ENCODE data around the gene DUOX1. TPM values are rescaled to one million over a fixed set of nuclear protein-coding genes. Genes with fewer than 3 reads are reported as not detected.

DUOX1 gene
- total and polyA plus RNA-seq, 2 of the 13 experiments (the other 11 are each of a cell fraction or from before 2014, with no cell fraction given): 0.03 TPM; not detected in 1

DNA sequence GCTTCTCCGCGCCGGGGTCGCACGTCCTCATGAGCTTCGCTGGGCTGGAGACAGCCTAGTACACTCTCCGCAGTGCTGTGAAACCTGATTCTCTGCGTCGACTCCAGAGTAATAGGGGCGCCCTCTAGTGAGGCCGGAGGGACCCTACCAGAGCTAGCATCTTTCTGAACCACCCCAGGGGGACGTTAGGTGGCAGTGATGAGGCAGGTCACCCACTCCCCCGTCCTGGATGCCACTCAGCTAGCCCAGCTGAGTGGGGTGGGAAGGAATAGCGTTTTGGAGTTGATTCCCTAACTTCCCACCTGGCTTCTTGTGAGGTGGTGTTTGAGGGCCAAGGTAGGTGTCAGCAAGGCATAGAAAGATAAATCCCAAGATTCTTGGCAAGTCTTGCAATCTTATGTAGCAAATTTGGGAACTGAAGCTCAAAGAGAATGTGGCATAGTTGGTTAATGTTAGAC, 11.6 kb upstream of the DUOX1 start (continued):
- TF ChIP-seq, protein P1, sequence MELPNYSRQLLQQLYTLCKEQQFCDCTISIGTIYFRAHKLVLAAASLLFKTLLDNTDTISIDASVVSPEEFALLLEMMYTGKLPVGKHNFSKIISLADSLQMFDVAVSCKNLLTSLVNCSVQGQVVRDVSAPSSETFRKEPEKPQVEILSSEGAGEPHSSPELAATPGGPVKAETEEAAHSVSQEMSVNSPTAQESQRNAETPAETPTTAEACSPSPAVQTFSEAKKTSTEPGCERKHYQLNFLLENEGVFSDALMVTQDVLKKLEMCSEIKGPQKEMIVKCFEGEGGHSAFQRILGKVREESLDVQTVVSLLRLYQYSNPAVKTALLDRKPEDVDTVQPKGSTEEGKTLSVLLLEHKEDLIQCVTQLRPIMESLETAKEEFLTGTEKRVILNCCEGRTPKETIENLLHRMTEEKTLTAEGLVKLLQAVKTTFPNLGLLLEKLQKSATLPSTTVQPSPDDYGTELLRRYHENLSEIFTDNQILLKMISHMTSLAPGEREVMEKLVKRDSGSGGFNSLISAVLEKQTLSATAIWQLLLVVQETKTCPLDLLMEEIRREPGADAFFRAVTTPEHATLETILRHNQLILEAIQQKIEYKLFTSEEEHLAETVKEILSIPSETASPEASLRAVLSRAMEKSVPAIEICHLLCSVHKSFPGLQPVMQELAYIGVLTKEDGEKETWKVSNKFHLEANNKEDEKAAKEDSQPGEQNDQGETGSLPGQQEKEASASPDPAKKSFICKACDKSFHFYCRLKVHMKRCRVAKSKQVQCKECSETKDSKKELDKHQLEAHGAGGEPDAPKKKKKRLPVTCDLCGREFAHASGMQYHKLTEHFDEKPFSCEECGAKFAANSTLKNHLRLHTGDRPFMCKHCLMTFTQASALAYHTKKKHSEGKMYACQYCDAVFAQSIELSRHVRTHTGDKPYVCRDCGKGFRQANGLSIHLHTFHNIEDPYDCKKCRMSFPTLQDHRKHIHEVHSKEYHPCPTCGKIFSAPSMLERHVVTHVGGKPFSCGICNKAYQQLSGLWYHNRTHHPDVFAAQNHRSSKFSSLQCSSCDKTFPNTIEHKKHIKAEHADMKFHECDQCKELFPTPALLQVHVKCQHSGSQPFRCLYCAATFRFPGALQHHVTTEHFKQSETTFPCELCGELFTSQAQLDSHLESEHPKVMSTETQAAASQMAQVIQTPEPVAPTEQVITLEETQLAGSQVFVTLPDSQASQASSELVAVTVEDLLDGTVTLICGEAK (IDR thresholded peaks at IDR 0.05): no peak
- TF ChIP-seq, protein P1 (CRISPR knock-in tag; IDR thresholded peaks at IDR 0.05): no peak; the same call in 1 of the 2 replicates
- TF ChIP-seq TRIM24 (CRISPR knock-in tag; IDR thresholded peaks at IDR 0.05) (no peak), ZNF138 (CRISPR knock-in tag; IDR thresholded peaks at IDR 0.05; ENCODE audit: low read depth) (no peak), ZSCAN31 (CRISPR knock-in tag; IDR thresholded peaks at IDR 0.05; ENCODE audit: low read depth) (no peak), DMAP1 (CRISPR knock-in tag; IDR thresholded peaks at IDR 0.05) (no peak), FOSL2 (CRISPR knock-in tag; IDR thresholded peaks at IDR 0.05) (peak; percentile 60), ZNF7 (CRISPR knock-in tag; IDR thresholded peaks at IDR 0.05) (no peak), LCORL (IDR thresholded peaks at IDR 0.05) (no peak), LCORL (CRISPR knock-in tag; IDR thresholded peaks at IDR 0.05) (no peak), HMGA1 (CRISPR knock-in tag; conservative IDR thresholded peaks at IDR 0.05) (no peak), SETDB1 (CRISPR knock-in tag; IDR thresholded peaks at IDR 0.05; ENCODE audit: borderline replicate concordance) (no peak), ZNF441 (CRISPR knock-in tag; IDR thresholded peaks at IDR 0.05; ENCODE audit: borderline replicate concordance) (peak; percentile 53; the same call in 1 of the 2 replicates), ZNF605 (CRISPR knock-in tag; IDR thresholded peaks at IDR 0.05) (0 out of 2 replicates have a peak, but pooled peaks have one; percentile 74), ARNT (IDR thresholded peaks at IDR 0.05) (no peak), DNMT1 (CRISPR knock-in tag; IDR thresholded peaks at IDR 0.05) (no peak), RXRB (CRISPR knock-in tag; IDR thresholded peaks at IDR 0.05; ENCODE audit: borderline replicate concordance) (peak; percentile 47; the same call in 1 of the 2 replicates)
- TF ChIP-seq, protein P2, sequence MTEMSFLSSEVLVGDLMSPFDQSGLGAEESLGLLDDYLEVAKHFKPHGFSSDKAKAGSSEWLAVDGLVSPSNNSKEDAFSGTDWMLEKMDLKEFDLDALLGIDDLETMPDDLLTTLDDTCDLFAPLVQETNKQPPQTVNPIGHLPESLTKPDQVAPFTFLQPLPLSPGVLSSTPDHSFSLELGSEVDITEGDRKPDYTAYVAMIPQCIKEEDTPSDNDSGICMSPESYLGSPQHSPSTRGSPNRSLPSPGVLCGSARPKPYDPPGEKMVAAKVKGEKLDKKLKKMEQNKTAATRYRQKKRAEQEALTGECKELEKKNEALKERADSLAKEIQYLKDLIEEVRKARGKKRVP (CRISPR knock-in tag; IDR thresholded peaks at IDR 0.05): no peak
- TF ChIP-seq, protein P3, sequence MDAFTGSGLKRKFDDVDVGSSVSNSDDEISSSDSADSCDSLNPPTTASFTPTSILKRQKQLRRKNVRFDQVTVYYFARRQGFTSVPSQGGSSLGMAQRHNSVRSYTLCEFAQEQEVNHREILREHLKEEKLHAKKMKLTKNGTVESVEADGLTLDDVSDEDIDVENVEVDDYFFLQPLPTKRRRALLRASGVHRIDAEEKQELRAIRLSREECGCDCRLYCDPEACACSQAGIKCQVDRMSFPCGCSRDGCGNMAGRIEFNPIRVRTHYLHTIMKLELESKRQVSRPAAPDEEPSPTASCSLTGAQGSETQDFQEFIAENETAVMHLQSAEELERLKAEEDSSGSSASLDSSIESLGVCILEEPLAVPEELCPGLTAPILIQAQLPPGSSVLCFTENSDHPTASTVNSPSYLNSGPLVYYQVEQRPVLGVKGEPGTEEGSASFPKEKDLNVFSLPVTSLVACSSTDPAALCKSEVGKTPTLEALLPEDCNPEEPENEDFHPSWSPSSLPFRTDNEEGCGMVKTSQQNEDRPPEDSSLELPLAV (CRISPR knock-in tag; conservative IDR thresholded peaks at IDR 0.05; ENCODE audit: low read depth): no peak
